Spleen (tissue), 13 donors: Measurements from ENCODE around the gene PPIL1. TPM values are rescaled to one million over a fixed set of nuclear protein-coding genes. Genes with fewer than 3 reads are reported as not detected.

ENCODE experiments used
- DNase-seq: peaks from one replicate; pipeline ENCODE4 v3.0.0-alpha.2; 2020
- H3K27ac ChIP-seq, 8 donors: fragments of 200-600 bp; sonication (generic) in 7 of 8; 1 replicate in 4 of 8; 2 replicates in 4 of 8; pipeline versions ENCODE4 v1.5.0 to v1.8.0; 2016 to 2021; ENCODE audit warnings: inconsistent platforms in 4 of 8, mild to moderate bottlenecking in 4 of 8, moderate library complexity in 1 of 8
- H3K27me3 ChIP-seq, 7 donors: fragments of 200-600 bp; sonication (generic) in 6 of 7; replicated peaks in 1 of 7; 1 replicate in 4 of 7; 2 replicates in 3 of 7; pipeline versions ENCODE4 v1.5.0 to v1.8.0; 2016 to 2021; ENCODE audit warnings: inconsistent platforms in 3 of 7, mild to moderate bottlenecking in 1 of 7
- H3K36me3 ChIP-seq, 6 donors: fragments of 200-600 bp; sonication (generic) in 5 of 6; 1 replicate in 4 of 6; 2 replicates in 2 of 6; pipeline versions ENCODE4 v1.5.0 to v1.8.0; 2016 to 2021; ENCODE audit warnings: inconsistent platforms in 2 of 6
- H3K4me1 ChIP-seq, 6 donors: fragments of 200-600 bp; sonication (generic) in 5 of 6; 1 replicate in 3 of 6; 2 replicates in 3 of 6; pipeline versions ENCODE4 v1.5.0 to v1.8.0; 2016 to 2021; ENCODE audit warnings: inconsistent platforms in 3 of 6
- H3K4me3 ChIP-seq, 8 donors: fragments of 200-600 bp; sonication (generic) in 7 of 8; 1 replicate in 4 of 8; 2 replicates in 4 of 8; pipeline versions ENCODE4 v1.5.0 to v1.8.0; 2016 to 2021; ENCODE audit warnings: inconsistent platforms in 4 of 8, mild to moderate bottlenecking in 4 of 8, moderate library complexity in 2 of 8
- H3K9me3 ChIP-seq, 8 donors: fragments of 200-600 bp; sonication (generic) in 7 of 8; 1 replicate in 4 of 8; 2 replicates in 4 of 8; pipeline versions ENCODE4 v1.5.0 to v1.8.0; 2016 to 2021; ENCODE audit warnings: inconsistent platforms in 4 of 8
- CTCF ChIP-seq, 11 experiments: fragments of 200-600 bp in 7 of 11; fragments of 450-650 bp in 4 of 11; sonication (generic) in 4 of 11; IDR thresholded peaks in 8 of 11; conservative IDR thresholded peaks in 3 of 11; 1 replicate in 7 of 11; 2 replicates in 4 of 11; pipeline versions ENCODE4 v1.4.0 to v1.8.0; 2016 to 2021; ENCODE audit warnings: antibody characterized with exemption in 11 of 11, inconsistent platforms in 4 of 11, mild to moderate bottlenecking in 1 of 11
- POLR2A ChIP-seq, 3 donors: fragments of 450-650 bp; IDR thresholded peaks; one replicate each; pipeline ENCODE4 v1.5.1; 2017; ENCODE audit warnings: antibody characterized with exemption in 3 of 3, mild to moderate bottlenecking in 1 of 3
- POLR2AphosphoS5 ChIP-seq, 3 donors: sonication (generic); formaldehyde crosslinking; IDR thresholded peaks; one replicate each; pipeline ENCODE4 v1.5.1; 2017; ENCODE audit warnings: antibody characterized with exemption in 3 of 3
- WGBS, 5 donors: extraction: QIAGEN DNeasy Blood & Tissue Kit in 3 of 5; methylation state at CpG; one replicate each; pipeline versions ENCODE4 v1.1.5 to v1.1.7; 2013 to 2018; 5-methylcytosine and 5-hydroxymethylcytosine counted together
- intact Hi-C: fragments of 100-400 bp; cut with DNase I; formaldehyde crosslinking; loops from one replicate; pipeline ENCODE4 v1.15.0; 2023; ENCODE audit warnings: low total_unique reads
- long read RNA-seq, 2 donors: transcript quantifications; one replicate each; lab custom pipeline, GENCODE V29; 2026
- polyA plus RNA-seq, 3 donors: library from polyadenylated mRNA; stranded (reverse); fragments of 200-250 nt; gene quantifications; one replicate each; pipeline ENCODE4 v1.2.1, GENCODE V29; 2013
- total RNA-seq, 7 donors: library from RNA; depleted of rRNA in 3 of 7; stranded (reverse); fragments of >200 nt in 3 of 7; fragmentation: NEBNext Ultra II Directional in 4 of 7; extraction: Animal tissue kit (Norgen Biotek cat#: 25700) in 4 of 7; gene quantifications; one replicate each; pipeline versions ENCODE4 v1.1.0 to v1.2.1, GENCODE V29; 2016 to 2021
- donor health status: healthy with polysubstance abuse.
- donor health status: DM: no; HTN: no; CAD: no; lungs with moderate emphysema.
- donor health status: DM: no; HTN: no; CAD: no.
- donor health status: Bipolar disorder and iron deficiency.
- donor health status: healthy.
- donor health status: DM: no; HTN: no; CAD: no.
- donor health status: DM: yes; HTN: yes; CAD: no.

The PPIL1 gene
- total RNA-seq (10 to 100 TPM in 6 of 7 donors, 1 to 10 TPM in 1; 8.7 to 16.4 (median 13.3) TPM), polyA plus RNA-seq (10 to 100 TPM; 10.2 to 26.4 (median 17.0) TPM)
- long read RNA-seq, donor 1, transcript PPIL1-201 (4 exons, 1,739 nt): major isoform, 17 of 17 reads
- long read RNA-seq, donor 1, partial matches to known transcripts: 0 of 17 reads
- long read RNA-seq, donor 1, other reads (novel, unspliced or antisense): 0 of 17 reads
- long read RNA-seq, donor 2, transcript PPIL1-201 (4 exons, 1,739 nt): major isoform, 10 of 10 reads
- long read RNA-seq, donor 2, partial matches to known transcripts: 0 of 10 reads
- long read RNA-seq, donor 2, other reads (novel, unspliced or antisense): 0 of 10 reads

GRCh38 chr6:36874443-36875249 is at the start of gene PPIL1:
Gene PPIL1 (minus strand): TSS chr6:36874803. CDS start chr6:36874772, 31 bp downstream.
- no peaks in the 10 kb centered on the region for H3K9me3 ChIP-seq
- DNase-seq: peak; percentile 91
- peak within 1 kb of the TSS; percentile 89 to 100 (median 96) for H3K4me3 ChIP-seq
- peak within 1 kb of the TSS; percentile 83 to 97 (median 92) for H3K27ac ChIP-seq
- intact Hi-C loops: no loop called here
- H3K27me3 ChIP-seq: no peaks in the 10 kb centered on the region
- peaks cover 0 to 22% (median 9%) of the 10 kb centered on the region in 6 donors for H3K36me3 ChIP-seq
- TF ChIP-seq CTCF (IDR thresholded peaks at IDR 0.05 in 8 of 11, conservative IDR thresholded peaks at IDR 0.05 in 3 of 11) (peak in 3 of 11 experiments; percentile 5 to 20 (median 14)), POLR2AphosphoS5 (IDR thresholded peaks at IDR 0.05) (peak; percentile 73 to 84 (median 73)), POLR2A (IDR thresholded peaks at IDR 0.05) (no peak)
- 0 to 1% (median 0%) methylated on average over 31 to 54 of the region's 54 CpGs for WGBS, 5 donors
- H3K4me1 ChIP-seq: peaks cover 15 to 43% (median 24%) of the 10 kb centered on the region in 6 donors

- WGBS, 5 donors: 82 to 94% (median 88%) methylated on average over 4 of the region's 4 CpGs
- peaks cover 0 to 2% (median 0%) of the 10 kb centered on the region in 6 donors for H3K4me1 ChIP-seq
- no peak overlapping the region for H3K4me3 ChIP-seq
- no peak for DNase-seq
- H3K27me3 ChIP-seq: no peaks in the 10 kb centered on the region
- intact Hi-C loops: no loop called here
- no peaks in the 10 kb centered on the region for H3K9me3 ChIP-seq
- TF ChIP-seq CTCF (IDR thresholded peaks at IDR 0.05 in 8 of 11, conservative IDR thresholded peaks at IDR 0.05 in 3 of 11): no peak
- no peak for TF ChIP-seq POLR2A (IDR thresholded peaks at IDR 0.05)
- no peak for TF ChIP-seq POLR2AphosphoS5 (IDR thresholded peaks at IDR 0.05)
- no peak overlapping the region for H3K27ac ChIP-seq
- H3K36me3 ChIP-seq: peaks cover 0 to 97% (median 56%) of the 10 kb centered on the region in 6 donors
Measured at GRCh38 chr6:36924131-36924530, 49.5 kb upstream of the PPIL1 start.

DNA sequence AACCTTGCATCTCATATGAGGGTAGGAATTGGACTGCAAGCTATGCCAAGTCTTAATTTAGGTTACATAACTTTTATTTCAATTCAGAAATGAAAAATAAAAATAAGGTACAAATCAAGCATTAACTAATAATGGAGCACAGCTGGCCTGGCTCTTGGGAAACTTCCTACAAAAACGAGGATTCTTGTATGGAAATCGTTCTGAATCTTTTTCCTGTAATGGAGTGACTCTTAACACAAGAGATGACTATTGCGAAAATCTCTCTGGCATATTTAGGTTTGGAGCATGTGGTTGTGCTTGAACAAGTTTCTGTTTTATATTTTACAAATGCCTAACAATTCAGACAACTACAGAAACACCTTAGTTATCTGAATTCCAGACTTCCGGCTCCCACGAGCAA is 45.9 kb upstream of the PPIL1 start:
- Histone ChIP-seq H3K4me3 (no peak overlapping the region), H3K9me3 (no peaks in the 10 kb centered on the region), H3K27ac (peak overlapping the region in 2 of 8 donors; percentile 8 to 36), H3K4me1 (no peaks in the 10 kb centered on the region), H3K36me3 (peaks cover 0 to 100% (median 86%) of the 10 kb centered on the region in 6 donors), H3K27me3 (no peaks in the 10 kb centered on the region)
- TF ChIP-seq CTCF (IDR thresholded peaks at IDR 0.05 in 8 of 11, conservative IDR thresholded peaks at IDR 0.05 in 3 of 11) (no peak), POLR2AphosphoS5 (IDR thresholded peaks at IDR 0.05) (no peak), POLR2A (IDR thresholded peaks at IDR 0.05) (no peak)
- 74 to 89% (median 78%) methylated on average over 5 of the region's 5 CpGs for WGBS, 5 donors
- intact Hi-C loops: no loop called here
- DNase-seq: no peak

DNA sequence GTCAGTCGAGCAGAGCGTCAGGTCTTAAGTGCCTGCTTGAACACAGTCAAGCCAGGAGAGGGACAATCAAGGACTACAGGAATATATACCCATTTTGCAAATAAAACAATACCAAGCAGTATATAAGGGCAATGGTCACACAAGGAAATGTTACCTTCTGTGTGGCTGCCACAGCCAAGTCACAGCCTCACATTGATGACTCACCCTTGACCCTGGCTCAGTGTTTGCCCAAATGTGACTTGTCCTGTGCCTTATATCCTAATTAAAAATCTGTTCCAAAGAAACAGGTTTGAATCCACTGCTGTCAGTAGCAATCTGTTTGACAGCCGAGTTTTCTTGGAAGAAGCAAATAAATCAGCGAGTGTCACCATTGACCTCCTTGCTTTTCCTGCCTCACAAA is 45.4 kb upstream of the PPIL1 start:
- no peaks in the 10 kb centered on the region for H3K27me3 ChIP-seq
- H3K4me1 ChIP-seq: peaks cover 0 to 2% (median 0%) of the 10 kb centered on the region in 6 donors
- H3K9me3 ChIP-seq: no peaks in the 10 kb centered on the region
- H3K4me3 ChIP-seq: no peak overlapping the region
- H3K27ac ChIP-seq: peak overlapping the region in 2 of 8 donors; percentile 8 to 36
- intact Hi-C loops: no loop called here
- no peak for TF ChIP-seq POLR2AphosphoS5 (IDR thresholded peaks at IDR 0.05)
- no peak for TF ChIP-seq POLR2A (IDR thresholded peaks at IDR 0.05)
- TF ChIP-seq CTCF (IDR thresholded peaks at IDR 0.05 in 8 of 11, conservative IDR thresholded peaks at IDR 0.05 in 3 of 11): no peak
- no peak for DNase-seq
- peaks cover 0 to 100% (median 87%) of the 10 kb centered on the region in 6 donors for H3K36me3 ChIP-seq
- WGBS, 5 donors: 92 to 97% (median 94%) methylated on average over 4 of the region's 4 CpGs
